HepG2 (cell line): ENCODE measurements around the gene WWP2. TPM values are rescaled to one million over a fixed set of nuclear protein-coding genes. Genes with fewer than 3 reads are reported as not detected.

ENCODE experiments used
- CEBPG ChIP-seq: IDR thresholded peaks from 2 replicates; pipeline ENCODE4 v1.6.1; 2016
- EZH2 ChIP-seq: conservative IDR thresholded peaks from 2 replicates; pipeline ENCODE4 v1.6.1; 2012; ENCODE audit warnings: mild to moderate bottlenecking, low read depth, low read length, moderate library complexity
- GRHL1 ChIP-seq: sonication (generic); formaldehyde crosslinking; conservative IDR thresholded peaks from 2 replicates; pipeline ENCODE4 v1.8.0; 2022; ENCODE audit warnings: missing genetic modification reagents
- NBN ChIP-seq: fragments of 450-650 bp; conservative IDR thresholded peaks from 2 replicates; pipeline ENCODE4 v1.6.1; 2017
- NCOA1 ChIP-seq: sonication (generic); formaldehyde crosslinking; IDR thresholded peaks from 2 replicates; pipeline ENCODE4 v1.9.0; 2021; ENCODE audit warnings: missing genetic modification reagents
- SMC3 ChIP-seq: IDR thresholded peaks from 2 replicates; pipeline ENCODE4 v1.6.1; 2011; ENCODE audit warnings: low read length, improper control_type of control experiment
- TAF1 ChIP-seq: sonication (generic); formaldehyde crosslinking; IDR thresholded peaks from 2 replicates; pipeline ENCODE4 v1.4.0; 2020; ENCODE audit warnings: missing genetic modification reagents
- TOE1 ChIP-seq: sonication (generic); formaldehyde crosslinking; IDR thresholded peaks from 2 replicates; pipeline ENCODE4 v1.4.0; 2020; ENCODE audit warnings: mild to moderate bottlenecking, missing genetic modification reagents
- ZMYM3 ChIP-seq: sonication (generic); formaldehyde crosslinking; IDR thresholded peaks from 2 replicates; pipeline ENCODE4 v1.5.1; 2020; ENCODE audit warnings: mild to moderate bottlenecking, missing genetic modification reagents
- ZNF33A ChIP-seq: sonication (generic); formaldehyde crosslinking; IDR thresholded peaks from 2 replicates; pipeline ENCODE4 v1.5.1; 2020; ENCODE audit warnings: missing genetic modification reagents, mild to moderate bottlenecking, moderate library complexity, borderline replicate concordance
- ZNF577 ChIP-seq: sonication (generic); formaldehyde crosslinking; IDR thresholded peaks from 2 replicates; pipeline ENCODE4 v1.4.0; 2020; ENCODE audit warnings: mild to moderate bottlenecking, low read depth, missing genetic modification reagents, borderline replicate concordance
- ZNF879 ChIP-seq: sonication (generic); formaldehyde crosslinking; IDR thresholded peaks from 2 replicates; pipeline ENCODE4 v1.8.1; 2023; ENCODE audit warnings: missing genetic modification reagents
- polyA plus RNA-seq, 8 experiments: library from polyadenylated mRNA; depleted of rRNA in 3 of 8; stranded (reverse) in 7 of 8; unstranded in 1 of 8; fragments of >200 nt; fragmentation: Illumina TruSeq in 4 of 8; extraction: Trizol in 4 of 8; gene quantifications; 2 replicates each; pipeline versions ENCODE4 v1.2.1 to v1.2.3, GENCODE V29; 2011 to 2016; ENCODE audit warnings: low read depth in 4 of 8, missing spikeins in 1 of 8, mixed read lengths in 1 of 8; ENCODE audit not compliant: insufficient read depth in 1 of 8
- total RNA-seq, 5 experiments: library from RNA; depleted of rRNA; stranded (reverse); fragments of >200 nt; fragmentation: Illumina TruSeq; extraction: Trizol; gene quantifications; 2 replicates each; pipeline ENCODE4 v1.2.3, GENCODE V29; 2016; ENCODE audit warnings: low read depth in 1 of 5
- TF ChIP-seq, protein P1 (sequence below): sonication (generic); formaldehyde crosslinking; IDR thresholded peaks from 2 replicates; pipeline ENCODE4 v1.4.0; 2020; ENCODE audit warnings: mild to moderate bottlenecking, missing genetic modification reagents
- TF ChIP-seq, protein P2 (sequence below): sonication (generic); formaldehyde crosslinking; IDR thresholded peaks from 2 replicates; pipeline ENCODE4 v1.5.0; 2020; ENCODE audit warnings: mild to moderate bottlenecking, missing genetic modification reagents, moderate library complexity
- TF ChIP-seq, protein P3 (sequence below): sonication (generic); formaldehyde crosslinking; IDR thresholded peaks from 2 replicates; pipeline ENCODE4 v1.4.0; 2020; ENCODE audit warnings: mild to moderate bottlenecking, missing genetic modification reagents
- TF ChIP-seq, protein P4 (sequence below): sonication (generic); formaldehyde crosslinking; IDR thresholded peaks from 2 replicates; pipeline ENCODE4 v1.4.0; 2020; ENCODE audit warnings: mild to moderate bottlenecking, missing genetic modification reagents
- TF ChIP-seq, protein P5 (sequence below): sonication (generic); formaldehyde crosslinking; IDR thresholded peaks from 2 replicates; pipeline ENCODE4 v1.9.0; 2022; ENCODE audit warnings: missing genetic modification reagents, mild to moderate bottlenecking, borderline replicate concordance
- TF ChIP-seq, protein P6 (sequence below): IDR thresholded peaks from 2 replicates; pipeline ENCODE4 v1.6.1; 2016; ENCODE audit warnings: missing genetic modification reagents, missing compliant biosample characterization

The WWP2 gene
- total and polyA plus RNA-seq, 2 of the 13 experiments (the other 11 are each of a cell fraction or from before 2014, with no cell fraction given), result 11.4 to 28.2 TPM

DNA sequence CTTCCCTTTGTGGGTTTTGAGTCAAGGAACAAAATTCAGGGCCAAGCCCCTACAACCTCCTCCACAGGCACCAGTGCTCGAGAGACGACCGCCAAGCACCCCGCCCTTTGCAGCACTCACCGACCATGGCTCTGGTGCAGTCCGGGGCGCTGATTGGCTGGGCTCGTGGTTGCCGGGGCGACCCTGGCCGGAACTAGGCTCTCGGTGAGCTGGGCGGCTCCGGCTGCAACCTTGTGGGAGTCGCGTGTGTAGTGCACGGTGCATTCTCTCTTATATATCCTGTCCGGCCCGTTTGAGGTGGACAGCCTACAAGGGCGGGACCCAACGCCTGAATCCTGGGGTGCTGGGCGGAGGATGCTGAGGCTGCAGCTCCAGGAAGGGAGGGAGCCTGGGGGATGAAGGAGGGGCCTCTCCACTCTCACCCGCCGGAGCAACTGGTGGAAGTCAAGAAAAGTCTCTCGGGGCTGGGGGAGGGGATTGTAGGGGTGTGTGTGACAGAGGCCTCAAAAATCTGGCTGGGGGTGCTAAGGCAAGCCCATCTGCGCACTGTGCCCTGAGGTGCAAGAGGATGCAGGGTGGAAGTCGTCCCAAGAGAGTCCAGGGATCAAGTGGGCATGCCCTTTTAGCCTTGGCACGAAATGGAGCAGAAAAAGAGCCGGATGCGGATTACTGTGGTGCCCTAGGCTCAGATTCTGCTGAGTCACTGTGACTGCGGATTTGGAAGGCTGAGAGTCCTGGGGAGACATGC is 35.6 kb upstream of the WWP2 start, which contains the start of gene NQO1 (continued):
- TF ChIP-seq GRHL1 (CRISPR knock-in tag), result no peak
- TF ChIP-seq EZH2, result no peak
- TF ChIP-seq ZNF879 (CRISPR knock-in tag), result 0 out of 2 replicates have a peak, but pooled peaks have one; percentile 67
- TF ChIP-seq SMC3, result no peak
- no peak for TF ChIP-seq NBN
- TF ChIP-seq ZNF33A (CRISPR knock-in tag), result no peak; the same call in 1 of the 2 replicates
- TF ChIP-seq, protein P1, sequence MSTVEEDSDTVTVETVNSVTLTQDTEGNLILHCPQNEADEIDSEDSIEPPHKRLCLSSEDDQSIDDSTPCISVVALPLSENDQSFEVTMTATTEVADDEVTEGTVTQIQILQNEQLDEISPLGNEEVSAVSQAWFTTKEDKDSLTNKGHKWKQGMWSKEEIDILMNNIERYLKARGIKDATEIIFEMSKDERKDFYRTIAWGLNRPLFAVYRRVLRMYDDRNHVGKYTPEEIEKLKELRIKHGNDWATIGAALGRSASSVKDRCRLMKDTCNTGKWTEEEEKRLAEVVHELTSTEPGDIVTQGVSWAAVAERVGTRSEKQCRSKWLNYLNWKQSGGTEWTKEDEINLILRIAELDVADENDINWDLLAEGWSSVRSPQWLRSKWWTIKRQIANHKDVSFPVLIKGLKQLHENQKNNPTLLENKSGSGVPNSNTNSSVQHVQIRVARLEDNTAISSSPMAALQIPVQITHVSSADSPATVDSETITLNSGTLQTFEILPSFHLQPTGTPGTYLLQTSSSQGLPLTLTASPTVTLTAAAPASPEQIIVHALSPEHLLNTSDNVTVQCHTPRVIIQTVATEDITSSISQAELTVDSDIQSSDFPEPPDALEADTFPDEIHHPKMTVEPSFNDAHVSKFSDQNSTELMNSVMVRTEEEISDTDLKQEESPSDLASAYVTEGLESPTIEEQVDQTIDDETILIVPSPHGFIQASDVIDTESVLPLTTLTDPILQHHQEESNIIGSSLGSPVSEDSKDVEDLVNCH (CRISPR knock-in tag), result no peak
- TF ChIP-seq ZMYM3 (CRISPR knock-in tag), result peak; percentile 48; the same call in 1 of the 2 replicates
- peak; percentile 79 for TF ChIP-seq TAF1 (CRISPR knock-in tag)
- TF ChIP-seq NCOA1, result 0 out of 2 replicates have a peak, but pooled peaks have one; percentile 19
- TF ChIP-seq, protein P2, sequence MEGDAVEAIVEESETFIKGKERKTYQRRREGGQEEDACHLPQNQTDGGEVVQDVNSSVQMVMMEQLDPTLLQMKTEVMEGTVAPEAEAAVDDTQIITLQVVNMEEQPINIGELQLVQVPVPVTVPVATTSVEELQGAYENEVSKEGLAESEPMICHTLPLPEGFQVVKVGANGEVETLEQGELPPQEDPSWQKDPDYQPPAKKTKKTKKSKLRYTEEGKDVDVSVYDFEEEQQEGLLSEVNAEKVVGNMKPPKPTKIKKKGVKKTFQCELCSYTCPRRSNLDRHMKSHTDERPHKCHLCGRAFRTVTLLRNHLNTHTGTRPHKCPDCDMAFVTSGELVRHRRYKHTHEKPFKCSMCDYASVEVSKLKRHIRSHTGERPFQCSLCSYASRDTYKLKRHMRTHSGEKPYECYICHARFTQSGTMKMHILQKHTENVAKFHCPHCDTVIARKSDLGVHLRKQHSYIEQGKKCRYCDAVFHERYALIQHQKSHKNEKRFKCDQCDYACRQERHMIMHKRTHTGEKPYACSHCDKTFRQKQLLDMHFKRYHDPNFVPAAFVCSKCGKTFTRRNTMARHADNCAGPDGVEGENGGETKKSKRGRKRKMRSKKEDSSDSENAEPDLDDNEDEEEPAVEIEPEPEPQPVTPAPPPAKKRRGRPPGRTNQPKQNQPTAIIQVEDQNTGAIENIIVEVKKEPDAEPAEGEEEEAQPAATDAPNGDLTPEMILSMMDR (CRISPR knock-in tag), result no peak
- TF ChIP-seq, protein P3, sequence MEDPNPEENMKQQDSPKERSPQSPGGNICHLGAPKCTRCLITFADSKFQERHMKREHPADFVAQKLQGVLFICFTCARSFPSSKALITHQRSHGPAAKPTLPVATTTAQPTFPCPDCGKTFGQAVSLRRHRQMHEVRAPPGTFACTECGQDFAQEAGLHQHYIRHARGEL (CRISPR knock-in tag), result no peak
- no peak for TF ChIP-seq ZNF577 (CRISPR knock-in tag)
- no peak for TF ChIP-seq TOE1
- TF ChIP-seq, protein P4, sequence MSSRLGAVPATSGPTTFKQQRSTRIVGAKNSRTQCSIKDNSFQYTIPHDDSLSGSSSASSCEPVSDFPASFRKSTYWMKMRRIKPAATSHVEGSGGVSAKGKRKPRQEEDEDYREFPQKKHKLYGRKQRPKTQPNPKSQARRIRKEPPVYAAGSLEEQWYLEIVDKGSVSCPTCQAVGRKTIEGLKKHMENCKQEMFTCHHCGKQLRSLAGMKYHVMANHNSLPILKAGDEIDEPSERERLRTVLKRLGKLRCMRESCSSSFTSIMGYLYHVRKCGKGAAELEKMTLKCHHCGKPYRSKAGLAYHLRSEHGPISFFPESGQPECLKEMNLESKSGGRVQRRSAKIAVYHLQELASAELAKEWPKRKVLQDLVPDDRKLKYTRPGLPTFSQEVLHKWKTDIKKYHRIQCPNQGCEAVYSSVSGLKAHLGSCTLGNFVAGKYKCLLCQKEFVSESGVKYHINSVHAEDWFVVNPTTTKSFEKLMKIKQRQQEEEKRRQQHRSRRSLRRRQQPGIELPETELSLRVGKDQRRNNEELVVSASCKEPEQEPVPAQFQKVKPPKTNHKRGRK (CRISPR knock-in tag), result no peak
- TF ChIP-seq, protein P5, sequence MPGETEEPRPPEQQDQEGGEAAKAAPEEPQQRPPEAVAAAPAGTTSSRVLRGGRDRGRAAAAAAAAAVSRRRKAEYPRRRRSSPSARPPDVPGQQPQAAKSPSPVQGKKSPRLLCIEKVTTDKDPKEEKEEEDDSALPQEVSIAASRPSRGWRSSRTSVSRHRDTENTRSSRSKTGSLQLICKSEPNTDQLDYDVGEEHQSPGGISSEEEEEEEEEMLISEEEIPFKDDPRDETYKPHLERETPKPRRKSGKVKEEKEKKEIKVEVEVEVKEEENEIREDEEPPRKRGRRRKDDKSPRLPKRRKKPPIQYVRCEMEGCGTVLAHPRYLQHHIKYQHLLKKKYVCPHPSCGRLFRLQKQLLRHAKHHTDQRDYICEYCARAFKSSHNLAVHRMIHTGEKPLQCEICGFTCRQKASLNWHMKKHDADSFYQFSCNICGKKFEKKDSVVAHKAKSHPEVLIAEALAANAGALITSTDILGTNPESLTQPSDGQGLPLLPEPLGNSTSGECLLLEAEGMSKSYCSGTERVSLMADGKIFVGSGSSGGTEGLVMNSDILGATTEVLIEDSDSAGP, result peak; percentile 59; the same call in 1 of the 2 replicates
- no peak for TF ChIP-seq CEBPG (CRISPR knock-in tag)
- TF ChIP-seq, protein P6, sequence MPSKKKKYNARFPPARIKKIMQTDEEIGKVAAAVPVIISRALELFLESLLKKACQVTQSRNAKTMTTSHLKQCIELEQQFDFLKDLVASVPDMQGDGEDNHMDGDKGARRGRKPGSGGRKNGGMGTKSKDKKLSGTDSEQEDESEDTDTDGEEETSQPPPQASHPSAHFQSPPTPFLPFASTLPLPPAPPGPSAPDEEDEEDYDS (CRISPR knock-in tag), result peak; percentile 98
